Activated CD4-positive, alpha-beta T cell treated with anti-CD3 and anti-CD28 coated beads for 36 hours (primary cell): Measurements from ENCODE around the gene PLXNA4. TPM values are rescaled to one million over a fixed set of nuclear protein-coding genes. Genes with fewer than 3 reads are reported as not detected.

ENCODE experiments used
- ATAC-seq: fragments of 200-7000 bp; cut with Tn5 transposase; one replicate; pipeline ENCODE4 v1.10.0; 2021; ENCODE audit warnings: mild to moderate bottlenecking, moderate library complexity
- CTCF ChIA-PET: fragments of 350-600 bp; sonication (Branson Sonifier 250); formaldehyde crosslinking; loops from one replicate; lab custom pipeline; 2021; ENCODE audit warnings: antibody characterized with exemption; lab: Charles Lee
- POLR2A ChIA-PET: fragments of 350-600 bp; sonication (Branson Sonifier 250); formaldehyde crosslinking; loops from one replicate; lab custom pipeline; 2021; ENCODE audit warnings: antibody characterized with exemption, inconsistent platforms; lab: Charles Lee
- DNase-seq: peaks from one replicate; pipeline ENCODE4 v3.0.0-alpha.2; 2020
- H3K27ac Mint-ChIP-seq: one replicate; pipeline ENCODE4 v1.8.0; 2021; ENCODE audit warnings: mixed read lengths
- H3K27me3 Mint-ChIP-seq: one replicate; pipeline ENCODE4 v1.8.0; 2021; ENCODE audit warnings: mixed read lengths
- H3K36me3 Mint-ChIP-seq: one replicate; pipeline ENCODE4 v1.8.0; 2021; ENCODE audit warnings: low read depth, mixed read lengths
- H3K4me1 Mint-ChIP-seq: one replicate; pipeline ENCODE4 v1.8.0; 2021; ENCODE audit warnings: mixed read lengths
- H3K4me3 Mint-ChIP-seq: one replicate; pipeline ENCODE4 v1.8.0; 2021; ENCODE audit warnings: mild to moderate bottlenecking, moderate library complexity, mixed read lengths
- H3K9me3 Mint-ChIP-seq: one replicate; pipeline ENCODE4 v1.8.0; 2021; ENCODE audit warnings: low read depth, mixed read lengths
- intact Hi-C, 2 experiments: fragments of 100-400 bp; cut with DNase I in 1 of 2; cut with micrococcal nuclease in 1 of 2; formaldehyde crosslinking; loops; one replicate each; pipeline versions ENCODE4 v1.14.2 to v1.15.1; 2022 to 2024; cut with DNase I, micrococcal nuclease
- total RNA-seq, 2 experiments: library from RNA; stranded (reverse); gene quantifications; one replicate each; pipeline ENCODE4 v1.2.3, GENCODE V29; 2021

The PLXNA4 gene
- total RNA-seq, 2 experiments from 2014 or later, result 0.07 to 0.09 TPM

DNA sequence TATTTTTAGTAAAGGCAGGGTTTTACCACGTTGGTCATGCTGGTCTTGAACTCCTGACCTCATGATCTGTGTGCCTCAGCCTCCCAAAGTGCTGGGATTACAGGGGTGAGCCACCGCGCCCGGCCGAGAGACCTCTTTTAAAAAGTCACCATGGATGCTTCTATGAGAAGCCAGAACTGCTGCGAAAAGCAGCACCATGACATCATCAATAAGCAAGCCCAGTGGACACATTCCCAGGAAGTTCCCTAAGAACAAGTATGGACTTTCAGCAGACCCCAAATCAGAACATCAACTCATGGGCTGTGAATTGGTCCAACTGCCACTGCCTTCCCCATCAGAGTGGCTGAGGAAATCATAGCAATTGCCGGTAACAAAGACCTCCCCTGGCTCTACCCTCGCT is 93.4 kb downstream of the PLXNA4 start:
- no peak overlapping the region for H3K4me3 Mint-ChIP-seq
- ATAC-seq (no peak), DNase-seq (no peak)
- H3K4me1 Mint-ChIP-seq, result peaks cover 20% of the 10 kb centered on the region
- ChIA-PET POLR2A (no interaction called here), CTCF (no interaction called here)
- no peaks in the 10 kb centered on the region for H3K36me3 Mint-ChIP-seq
- no peaks in the 10 kb centered on the region for H3K9me3 Mint-ChIP-seq
- no peak overlapping the region for H3K27ac Mint-ChIP-seq
- intact Hi-C loops, result no loop called here
- no peaks in the 10 kb centered on the region for H3K27me3 Mint-ChIP-seq

DNA sequence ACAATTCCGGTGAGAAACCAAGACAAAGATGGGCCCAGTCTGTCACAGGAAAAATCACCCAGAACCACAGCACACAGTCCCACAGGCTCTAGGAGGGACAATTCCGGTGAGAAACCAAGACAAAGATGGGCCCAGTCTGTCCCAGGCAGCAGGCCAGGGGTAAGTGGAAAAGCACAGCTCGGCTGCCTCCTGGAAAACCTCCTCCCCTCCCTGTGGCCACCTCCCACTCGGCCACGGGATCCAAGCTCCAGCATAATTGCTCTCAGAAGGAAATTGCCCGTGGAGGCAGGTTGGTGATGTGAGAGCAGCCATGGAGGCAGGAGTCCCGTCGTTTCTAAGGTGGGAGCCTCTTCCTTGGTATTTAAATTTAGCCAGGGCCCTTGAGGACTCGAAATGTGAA is 95.7 kb downstream of the PLXNA4 start:
- ATAC-seq, result no peak

DNA sequence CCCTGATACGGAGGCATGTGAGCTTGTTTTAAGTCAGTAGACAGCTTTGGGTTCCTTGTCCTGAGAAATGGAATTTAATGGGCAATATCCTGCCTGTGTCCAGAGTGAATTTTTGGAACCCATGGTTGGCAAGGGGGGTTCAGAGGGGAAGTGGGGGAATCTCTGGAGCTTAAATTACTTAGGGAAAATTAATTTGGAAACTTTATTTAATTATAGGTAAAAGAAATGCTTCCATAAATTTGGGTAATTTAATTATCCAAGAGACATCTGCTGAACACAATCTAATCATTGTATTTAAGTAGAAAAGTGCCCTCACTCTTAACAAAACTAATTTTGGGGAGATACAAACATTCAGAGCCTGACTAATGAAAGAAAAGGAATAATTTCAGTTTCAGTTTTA is 99.7 kb downstream of the PLXNA4 start:
- no peaks in the 10 kb centered on the region for H3K9me3 Mint-ChIP-seq
- POLR2A ChIA-PET, result no interaction called here
- CTCF ChIA-PET, result no interaction called here
- ATAC-seq (no peak), DNase-seq (no peak)
- peaks cover 4% of the 10 kb centered on the region for H3K27me3 Mint-ChIP-seq
- H3K36me3 Mint-ChIP-seq, result no peaks in the 10 kb centered on the region
- H3K4me1 Mint-ChIP-seq, result peaks cover 11% of the 10 kb centered on the region
- intact Hi-C loops, result no loop called here
- H3K4me3 Mint-ChIP-seq, result no peak overlapping the region
- no peak overlapping the region for H3K27ac Mint-ChIP-seq

More for the DNA sequence above, 95.7 kb downstream of the PLXNA4 start:
- intact Hi-C loops, result no loop called here
- POLR2A ChIA-PET, result no interaction called here
- Mint-ChIP-seq H3K9me3 (no peaks in the 10 kb centered on the region), H3K4me3 (no peak overlapping the region), H3K4me1 (peaks cover 6% of the 10 kb centered on the region), H3K27me3 (no peaks in the 10 kb centered on the region), H3K36me3 (no peaks in the 10 kb centered on the region), H3K27ac (no peak overlapping the region)
- CTCF ChIA-PET, result interaction anchor here (0.9 kb wide), 1 partner anchor 100 kb away, joined by 3 read pairs; no protein-coding TSS in a partner anchor
- DNase-seq, result no peak

DNA sequence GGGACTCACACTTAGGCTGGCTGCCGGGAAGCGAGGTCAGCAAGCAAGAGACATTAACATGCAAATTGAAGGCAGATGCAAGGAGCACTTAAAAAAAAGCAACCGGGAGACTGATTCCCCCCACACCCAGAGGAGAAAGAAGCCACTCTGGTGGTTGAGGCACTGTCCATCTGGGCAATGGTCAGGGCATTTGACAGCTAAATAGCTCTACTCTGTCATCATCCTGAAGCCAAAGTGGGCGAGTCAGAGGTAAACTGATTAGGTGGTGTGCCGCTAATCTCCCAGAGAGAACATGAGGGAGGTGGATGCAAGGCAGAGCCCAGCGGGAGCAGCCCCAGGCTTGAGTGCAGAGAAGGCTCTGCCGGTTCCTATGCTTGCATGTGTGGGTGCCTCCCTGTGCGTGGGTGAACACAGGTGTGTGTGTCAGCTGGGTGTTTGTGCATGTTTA is 100.6 kb downstream of the PLXNA4 start:
- Mint-ChIP-seq H3K4me3 (no peak overlapping the region), H3K36me3 (no peaks in the 10 kb centered on the region), H3K27ac (no peak overlapping the region), H3K9me3 (no peaks in the 10 kb centered on the region), H3K27me3 (peaks cover 4% of the 10 kb centered on the region), H3K4me1 (peaks cover 11% of the 10 kb centered on the region)
- POLR2A ChIA-PET, result no interaction called here
- intact Hi-C loops, result no loop called here
- DNase-seq, result no peak
- CTCF ChIA-PET, result interaction anchor here (0.7 kb wide), 1 partner anchor 157 kb away, joined by 3 read pairs; no protein-coding TSS in a partner anchor
- no peak for ATAC-seq

DNA sequence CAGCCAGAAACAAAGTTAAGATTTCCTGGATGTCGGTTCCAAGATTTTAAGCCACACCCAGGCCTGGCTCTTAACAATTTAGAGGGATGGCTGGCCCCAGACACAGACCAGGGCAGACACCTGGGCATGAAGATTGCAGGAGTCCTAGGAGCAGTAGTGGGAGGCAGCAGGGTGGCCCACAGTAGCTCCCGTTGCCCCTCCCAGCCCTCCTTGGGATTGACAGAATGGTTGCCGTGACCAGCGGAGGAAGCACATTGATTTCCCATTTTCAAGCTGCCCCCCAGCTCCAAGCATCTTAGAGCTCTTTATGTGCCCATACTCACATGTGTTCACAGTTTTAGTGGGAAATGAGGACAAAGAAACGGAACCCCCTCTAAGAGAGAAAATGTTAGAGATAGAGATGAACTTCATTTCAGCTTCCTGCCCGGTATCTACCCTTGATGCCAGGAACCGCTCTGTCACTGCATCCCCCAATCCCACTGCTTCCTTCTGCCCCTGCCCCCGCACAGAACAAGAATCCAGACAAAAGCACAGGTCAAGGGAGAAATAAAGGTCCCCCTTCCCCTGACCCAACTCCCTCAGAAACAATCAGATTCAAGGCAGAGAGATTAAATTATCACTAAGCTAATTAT is 101.1 kb downstream of the PLXNA4 start:
- no peak for DNase-seq
- Mint-ChIP-seq H3K4me3 (no peak overlapping the region), H3K9me3 (no peaks in the 10 kb centered on the region), H3K27ac (no peak overlapping the region), H3K36me3 (no peaks in the 10 kb centered on the region), H3K27me3 (peaks cover 4% of the 10 kb centered on the region), H3K4me1 (peaks cover 11% of the 10 kb centered on the region)
- ATAC-seq, result no peak
- ChIA-PET POLR2A (no interaction called here), CTCF (interaction anchor here (0.7 kb wide), 1 partner anchor 157 kb away, joined by 3 read pairs; no protein-coding TSS in a partner anchor)
- intact Hi-C loops, result no loop called here

DNA sequence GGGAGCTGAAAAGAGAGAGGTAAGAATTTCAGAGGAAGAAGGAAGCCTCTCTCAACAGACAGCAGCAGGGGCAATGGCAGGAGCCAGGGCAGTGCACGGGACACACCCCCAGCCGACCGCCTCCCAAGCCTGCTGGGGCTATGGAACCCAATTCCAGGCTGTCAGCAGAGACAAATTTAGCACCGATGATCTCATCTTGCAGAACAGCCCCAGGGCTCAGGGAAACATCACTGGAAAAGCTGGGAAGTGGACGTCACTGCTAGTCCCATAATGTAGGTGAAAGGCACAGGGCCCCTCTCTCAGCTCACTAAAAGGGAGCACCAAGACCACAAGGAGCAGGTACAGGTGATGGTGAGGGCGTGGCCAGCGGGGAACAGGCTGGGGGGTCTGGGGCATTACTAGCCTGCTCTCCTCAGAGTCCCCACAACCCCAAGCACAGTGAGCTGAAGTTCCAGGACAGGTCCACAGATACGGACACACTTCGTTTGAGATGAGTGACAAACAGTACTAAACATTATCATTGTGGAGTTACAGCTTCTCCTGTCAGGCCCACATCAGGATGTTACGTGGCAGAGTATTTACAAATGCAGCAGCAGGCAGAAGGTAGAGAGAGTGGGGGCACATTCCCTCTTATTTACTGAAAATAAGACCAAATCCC is 103.7 kb downstream of the PLXNA4 start:
- CTCF ChIA-PET, result interaction anchor here (1.8 kb wide), 1 partner anchor 154 kb away, joined by 4 read pairs; no protein-coding TSS in a partner anchor
- Mint-ChIP-seq H3K4me1 (peaks cover 11% of the 10 kb centered on the region), H3K27me3 (peaks cover 4% of the 10 kb centered on the region), H3K27ac (no peak overlapping the region), H3K9me3 (no peaks in the 10 kb centered on the region), H3K36me3 (no peaks in the 10 kb centered on the region), H3K4me3 (no peak overlapping the region)
- DNase-seq (no peak), ATAC-seq (no peak)
- intact Hi-C loops, result no loop called here
- POLR2A ChIA-PET, result no interaction called here

DNA sequence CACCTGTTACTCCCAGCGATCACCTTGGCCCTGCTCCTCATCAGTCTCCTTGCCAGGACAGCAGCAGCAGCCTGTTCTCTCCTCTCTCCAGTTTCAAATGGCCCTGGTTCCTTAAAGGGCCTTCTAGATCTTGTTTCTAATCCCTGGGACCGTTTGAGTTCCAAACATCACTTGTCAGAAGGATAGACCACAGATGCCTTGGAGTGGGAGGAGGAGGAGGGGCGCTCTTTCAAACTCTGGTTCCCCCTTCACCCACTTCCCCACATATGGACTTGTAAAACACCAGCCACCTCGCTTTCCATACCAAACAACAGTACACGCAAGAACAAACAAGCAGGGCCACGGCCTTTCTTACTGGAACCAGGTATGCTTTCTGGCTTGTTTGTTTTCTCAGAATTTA is 104.8 kb downstream of the PLXNA4 start:
- POLR2A ChIA-PET, result no interaction called here
- H3K27me3 Mint-ChIP-seq, result peaks cover 4% of the 10 kb centered on the region
- CTCF ChIA-PET, result no interaction called here
- peaks cover 11% of the 10 kb centered on the region for H3K4me1 Mint-ChIP-seq
- DNase-seq, result no peak
- no peaks in the 10 kb centered on the region for H3K9me3 Mint-ChIP-seq
- H3K36me3 Mint-ChIP-seq, result no peaks in the 10 kb centered on the region
- intact Hi-C loops, result no loop called here
- no peak overlapping the region for H3K4me3 Mint-ChIP-seq
- ATAC-seq, result no peak
- H3K27ac Mint-ChIP-seq, result no peak overlapping the region

DNA sequence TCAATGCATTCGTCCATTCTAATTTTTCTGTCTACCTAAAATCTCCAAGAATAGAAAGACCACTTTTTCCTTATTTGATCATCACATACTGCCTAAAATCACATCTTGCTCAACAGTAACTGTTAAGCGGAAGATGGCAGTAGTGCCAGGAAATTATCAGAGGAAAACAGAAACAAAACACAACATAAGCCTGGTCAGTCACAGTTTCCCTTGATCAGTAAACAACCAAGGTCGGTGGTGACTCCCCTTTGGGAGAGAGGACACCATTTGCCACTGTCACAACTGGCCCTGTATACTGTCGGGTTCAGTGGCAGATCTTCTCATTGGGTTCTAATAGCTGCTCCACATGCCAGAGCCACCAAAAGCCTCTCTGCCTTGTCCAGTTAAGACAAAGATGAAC is 106.6 kb downstream of the PLXNA4 start:
- ATAC-seq, result no peak
- H3K27ac Mint-ChIP-seq, result no peak overlapping the region
- ChIA-PET POLR2A (no interaction called here), CTCF (no interaction called here)
- peaks cover 2% of the 10 kb centered on the region for H3K27me3 Mint-ChIP-seq
- DNase-seq, result no peak
- no peaks in the 10 kb centered on the region for H3K36me3 Mint-ChIP-seq
- intact Hi-C loops, result no loop called here
- H3K9me3 Mint-ChIP-seq, result no peaks in the 10 kb centered on the region
- H3K4me1 Mint-ChIP-seq, result peaks cover 11% of the 10 kb centered on the region
- no peak overlapping the region for H3K4me3 Mint-ChIP-seq

DNA sequence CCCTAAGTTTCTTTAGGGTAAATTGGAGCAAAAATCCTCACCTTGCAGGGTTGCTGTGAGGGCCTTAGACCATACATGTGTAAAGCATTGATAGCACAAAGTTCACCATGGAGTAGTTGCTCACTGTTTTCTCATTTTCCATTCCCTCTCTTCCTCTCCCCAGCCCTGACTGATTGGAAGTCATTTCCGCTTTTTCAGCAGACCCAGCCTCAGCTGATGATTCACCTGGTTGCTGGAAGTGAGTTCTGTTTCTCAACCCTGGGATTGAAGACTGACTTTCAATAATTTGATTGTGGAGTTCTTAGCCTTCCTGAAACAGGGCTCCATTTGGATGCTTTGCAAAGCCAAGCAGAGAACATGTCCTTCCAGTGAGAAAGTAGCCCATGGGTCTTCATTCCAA is 107.0 kb downstream of the PLXNA4 start:
- DNase-seq, result no peak
- ChIA-PET CTCF (interaction anchor here (0.7 kb wide), 1 partner anchor 1027 kb away, joined by 3 read pairs; no protein-coding TSS in a partner anchor), POLR2A (no interaction called here)
- no peak for ATAC-seq
- Mint-ChIP-seq H3K36me3 (no peaks in the 10 kb centered on the region), H3K4me1 (peaks cover 6% of the 10 kb centered on the region), H3K9me3 (no peaks in the 10 kb centered on the region), H3K27me3 (peaks cover 2% of the 10 kb centered on the region), H3K4me3 (no peak overlapping the region), H3K27ac (no peak overlapping the region)
- intact Hi-C loops, result no loop called here

DNA sequence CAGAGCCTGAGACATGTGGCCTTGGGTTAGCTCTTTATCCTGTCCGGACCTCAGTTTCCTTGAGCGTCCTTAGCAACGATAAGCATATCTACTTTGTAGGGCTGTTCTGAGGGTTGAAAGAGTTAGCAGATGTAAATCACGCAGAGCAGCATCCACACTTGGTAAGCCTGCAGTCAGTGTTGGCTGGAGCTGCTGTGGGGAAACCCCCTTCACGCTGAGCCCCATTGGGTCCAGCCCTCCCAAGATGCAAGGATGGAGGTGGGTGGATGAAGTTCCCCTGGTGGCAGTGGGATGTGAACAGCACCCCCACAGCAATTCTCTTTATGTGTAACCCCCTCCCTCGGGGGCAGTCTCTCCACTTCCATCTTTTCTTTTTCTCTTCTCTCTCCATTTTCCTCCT is 109.9 kb downstream of the PLXNA4 start:
- no peaks in the 10 kb centered on the region for H3K9me3 Mint-ChIP-seq
- H3K4me3 Mint-ChIP-seq, result no peak overlapping the region
- peaks cover 9% of the 10 kb centered on the region for H3K4me1 Mint-ChIP-seq
- H3K36me3 Mint-ChIP-seq, result no peaks in the 10 kb centered on the region
- intact Hi-C loops, result loop anchor here in 1 of 2 experiments (1.0 kb wide), 1 partner anchor 30 kb away; no protein-coding TSS in a partner anchor
- CTCF ChIA-PET, result interaction anchor here (0.6 to 1.0 kb wide), 2 partner anchors 878 to 1720 kb away, joined by 3 read pairs; no protein-coding TSS in a partner anchor
- no peak overlapping the region for H3K27ac Mint-ChIP-seq
- DNase-seq, result no peak
- ATAC-seq, result no peak
- H3K27me3 Mint-ChIP-seq, result no peaks in the 10 kb centered on the region
- POLR2A ChIA-PET, result no interaction called here

DNA sequence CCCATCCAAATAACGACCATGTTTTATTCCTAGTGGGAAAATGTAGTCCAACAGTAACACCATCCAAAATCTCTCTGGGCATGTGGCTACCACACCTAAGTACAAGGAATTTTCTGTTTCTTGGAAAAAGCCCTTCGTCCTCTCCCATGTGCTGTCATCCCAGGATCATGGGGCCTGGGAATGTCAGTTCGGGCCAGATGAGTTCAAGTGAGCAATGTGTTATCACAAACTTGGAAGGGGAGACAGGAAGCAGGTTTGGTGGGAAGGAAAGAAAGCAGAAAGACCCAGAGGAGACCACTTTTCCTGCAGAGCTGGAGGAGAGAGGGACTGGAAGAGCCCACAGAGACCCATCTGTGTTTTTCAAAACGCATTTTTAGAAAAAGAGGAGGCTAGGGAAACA is 110.8 kb downstream of the PLXNA4 start:
- H3K9me3 Mint-ChIP-seq, result no peaks in the 10 kb centered on the region
- ATAC-seq, result no peak
- no peaks in the 10 kb centered on the region for H3K27me3 Mint-ChIP-seq
- H3K4me1 Mint-ChIP-seq, result peaks cover 18% of the 10 kb centered on the region
- no peak for DNase-seq
- intact Hi-C loops, result no loop called here
- H3K27ac Mint-ChIP-seq, result no peak overlapping the region
- no peaks in the 10 kb centered on the region for H3K36me3 Mint-ChIP-seq
- CTCF ChIA-PET, result interaction anchor here (0.6 to 1.0 kb wide), 2 partner anchors 879 to 1719 kb away, joined by 3 read pairs; no protein-coding TSS in a partner anchor
- POLR2A ChIA-PET, result no interaction called here
- H3K4me3 Mint-ChIP-seq, result no peak overlapping the region

DNA sequence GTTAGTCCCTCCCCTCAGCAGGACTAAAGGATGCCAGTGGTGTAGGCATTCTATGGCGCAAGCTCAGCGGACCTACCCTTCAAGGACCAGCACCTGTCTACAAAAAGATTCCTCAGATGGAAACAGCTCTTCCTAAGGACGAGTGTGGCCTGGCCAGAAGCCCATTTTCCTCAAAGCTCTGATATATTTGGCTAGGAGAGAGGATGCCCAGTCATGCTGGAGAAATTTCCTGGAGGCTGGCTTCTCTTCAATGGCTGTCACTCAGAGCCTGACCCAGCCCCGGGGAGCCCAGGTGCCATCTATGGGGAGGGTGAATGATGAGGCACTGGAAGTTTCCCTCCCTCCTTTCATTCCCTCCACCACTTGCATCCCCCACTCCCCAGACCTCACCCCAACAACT is 111.5 kb downstream of the PLXNA4 start:
- intact Hi-C loops, result no loop called here
- no peak for DNase-seq
- ATAC-seq, result no peak
- Mint-ChIP-seq H3K4me3 (no peak overlapping the region), H3K27me3 (no peaks in the 10 kb centered on the region), H3K36me3 (no peaks in the 10 kb centered on the region), H3K4me1 (peaks cover 20% of the 10 kb centered on the region), H3K27ac (no peak overlapping the region), H3K9me3 (no peaks in the 10 kb centered on the region)
- POLR2A ChIA-PET, result no interaction called here
- CTCF ChIA-PET, result interaction anchor here (0.6 kb wide), 1 partner anchor 170 kb away, joined by 3 read pairs; no protein-coding TSS in a partner anchor
